Aortic smooth muscle cell (primary cell): ENCODE data around the gene ZNF180. TPM values are rescaled to one million over a fixed set of nuclear protein-coding genes. Genes with fewer than 3 reads are reported as not detected.

ENCODE experiments used
- total RNA-seq: library from RNA; depleted of rRNA; stranded (reverse); fragments of >200 nt; gene quantifications from 2 replicates; pipeline ENCODE4 v1.2.3, GENCODE V29; 2014

ZNF180 gene
- total RNA-seq, result 7.0 and 7.4 TPM in 2 replicates

GRCh38 chr19:44499962-44500949 is at the start of gene ZNF180:
TSS of gene ZNF180 (minus strand) at chr19:44500522. CDS start at chr19:44497334, 3,188 bp downstream.

DNA sequence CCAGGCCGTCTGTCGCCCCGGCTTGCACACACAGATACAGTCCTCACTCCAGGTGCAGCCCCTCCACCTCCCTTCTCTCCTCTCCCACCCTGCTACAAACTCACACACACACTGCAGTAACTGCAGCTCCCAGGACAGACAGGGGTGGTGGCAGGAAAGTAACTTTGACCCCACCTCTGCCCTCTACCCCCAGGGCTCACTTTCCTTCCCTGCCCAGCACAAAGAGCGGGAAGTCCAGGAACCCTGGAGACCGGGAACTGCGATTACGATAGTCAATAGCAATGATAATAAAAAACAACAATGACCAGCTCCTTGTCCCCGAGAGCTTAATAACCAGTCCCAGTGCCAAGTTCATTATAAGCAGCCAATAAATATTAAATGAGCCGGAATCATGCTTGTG is 29.2 kb upstream of the ZNF180 start, which contains the start of gene CEACAM20:
TSS of gene CEACAM20 (minus strand) at position 140 of the 400 bp plus-strand sequence. CDS start 166 bp downstream, outside the sequence.

GRCh38 chr19:44447916-44448674 is 52.2 kb downstream of the ZNF180 start, which contains the start of gene ZNF229:
TSS of gene ZNF229 (minus strand) at chr19:44448472. CDS start at chr19:44442847, 5,625 bp downstream.

Other genes with a start within 250 kb of the ZNF180 start
- gene ZNF233, start 240.6 kb downstream of the ZNF180 start, total RNA-seq, result 1.8 and 2.2 TPM in 2 replicates
- gene ZNF235, start 195.5 kb downstream of the ZNF180 start, total RNA-seq, result 2.9 TPM in 2 replicates
- gene ZNF112, start 143.8 kb downstream of the ZNF180 start, total RNA-seq, result 7.5 and 9.1 TPM in 2 replicates
- gene ZNF285, start 98.9 kb downstream of the ZNF180 start, total RNA-seq, result 2.4 and 4.0 TPM in 2 replicates
- gene ZNF229, start 52.0 kb downstream of the ZNF180 start, total RNA-seq, result 11.9 and 12.2 TPM in 2 replicates
- gene CEACAM20, start 29.2 kb upstream of the ZNF180 start, total RNA-seq, result not detected in 2 replicates
- gene IGSF23, start 113.0 kb upstream of the ZNF180 start, total RNA-seq, result not detected in 2 replicates
- 56.8 and 71.4 TPM in 2 replicates for gene PVR, start 143.4 kb upstream of the ZNF180 start, total RNA-seq
- 1.8 and 4.9 TPM in 2 replicates for gene CEACAM19, start 171.0 kb upstream of the ZNF180 start, total RNA-seq
- gene CEACAM16, start 198.6 kb upstream of the ZNF180 start, total RNA-seq, result not detected in 2 replicates
- gene BCL3, start 248.2 kb upstream of the ZNF180 start, total RNA-seq, result 8.2 and 11.6 TPM in 2 replicates